GM19099 (cell line): ENCODE measurements around the gene CTXND1.

Experiments used
- POLR2A ChIP-seq: IDR thresholded peaks from 3 replicates; pipeline ENCODE4 v1.6.1; 2011; ENCODE audit warnings: low read depth; ENCODE audit not compliant: insufficient read length; ENCODE audit errors: extremely low read depth

The CTXND1 gene

DNA sequence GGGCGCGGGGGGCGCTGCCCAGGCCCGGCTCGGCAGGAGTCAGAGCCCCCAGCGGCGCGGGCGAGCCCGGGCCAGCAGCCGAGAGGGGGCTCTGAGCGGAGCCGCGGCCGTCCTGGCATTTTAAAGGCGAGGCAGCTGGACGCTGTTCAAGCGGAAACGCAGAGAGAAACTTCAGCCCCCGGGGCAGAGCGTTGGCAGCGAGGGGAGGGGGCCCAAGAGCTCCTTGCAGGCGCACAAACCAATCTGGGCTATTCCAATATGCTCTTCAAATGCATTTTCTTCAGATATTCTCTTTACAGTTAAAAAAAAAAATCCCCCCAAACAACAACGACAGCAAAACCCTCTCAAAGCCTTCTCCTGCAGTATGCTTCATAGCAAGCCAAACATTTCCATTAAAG, at the start of gene CTXND1:
Gene CTXND1, minus strand, starts transcription at position 93 of the 398 bp plus-strand sequence. CDS start 50,264 bp downstream, outside the sequence.
- TF ChIP-seq POLR2A = no peak

DNA sequence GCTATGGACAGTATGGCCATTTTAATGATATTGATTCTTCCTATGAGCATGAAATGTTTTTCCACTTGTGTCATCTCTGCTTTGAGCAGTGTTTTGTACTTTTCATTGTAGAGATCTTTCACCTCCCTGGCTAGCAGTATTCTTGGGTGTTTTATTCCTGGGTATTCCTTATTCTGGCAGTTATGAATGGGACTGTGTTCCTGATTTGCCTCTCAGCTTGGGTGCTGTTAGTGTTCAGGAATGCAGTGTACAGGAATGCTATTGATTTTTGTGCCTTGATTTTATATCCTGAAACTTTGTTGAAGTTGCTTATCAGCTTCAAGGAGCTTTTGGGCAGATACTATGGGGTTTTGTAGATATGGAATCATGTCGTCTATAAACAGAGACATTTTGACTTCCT, 49.5 kb upstream of the CTXND1 start:
- TF ChIP-seq POLR2A = no peak

DNA sequence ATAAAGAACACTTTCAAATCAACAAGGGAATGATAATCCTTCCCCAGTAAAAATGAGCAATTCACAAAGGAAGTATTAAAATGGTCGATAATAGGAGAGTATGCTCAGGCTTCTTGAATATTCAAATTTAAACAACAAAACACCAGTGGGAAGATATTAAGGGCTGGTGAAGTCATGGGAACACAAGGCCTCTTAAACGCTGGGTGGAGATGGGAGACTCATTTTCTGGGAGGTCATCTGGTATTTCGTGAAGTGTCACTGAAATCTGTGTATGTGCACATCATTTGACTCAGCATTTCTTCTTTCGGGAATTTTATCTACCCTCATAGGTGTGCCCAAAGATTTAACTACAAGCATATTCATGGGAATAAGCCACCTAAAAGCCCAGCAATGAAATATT, 40.1 kb upstream of the CTXND1 start:
- TF ChIP-seq POLR2A = no peak

DNA sequence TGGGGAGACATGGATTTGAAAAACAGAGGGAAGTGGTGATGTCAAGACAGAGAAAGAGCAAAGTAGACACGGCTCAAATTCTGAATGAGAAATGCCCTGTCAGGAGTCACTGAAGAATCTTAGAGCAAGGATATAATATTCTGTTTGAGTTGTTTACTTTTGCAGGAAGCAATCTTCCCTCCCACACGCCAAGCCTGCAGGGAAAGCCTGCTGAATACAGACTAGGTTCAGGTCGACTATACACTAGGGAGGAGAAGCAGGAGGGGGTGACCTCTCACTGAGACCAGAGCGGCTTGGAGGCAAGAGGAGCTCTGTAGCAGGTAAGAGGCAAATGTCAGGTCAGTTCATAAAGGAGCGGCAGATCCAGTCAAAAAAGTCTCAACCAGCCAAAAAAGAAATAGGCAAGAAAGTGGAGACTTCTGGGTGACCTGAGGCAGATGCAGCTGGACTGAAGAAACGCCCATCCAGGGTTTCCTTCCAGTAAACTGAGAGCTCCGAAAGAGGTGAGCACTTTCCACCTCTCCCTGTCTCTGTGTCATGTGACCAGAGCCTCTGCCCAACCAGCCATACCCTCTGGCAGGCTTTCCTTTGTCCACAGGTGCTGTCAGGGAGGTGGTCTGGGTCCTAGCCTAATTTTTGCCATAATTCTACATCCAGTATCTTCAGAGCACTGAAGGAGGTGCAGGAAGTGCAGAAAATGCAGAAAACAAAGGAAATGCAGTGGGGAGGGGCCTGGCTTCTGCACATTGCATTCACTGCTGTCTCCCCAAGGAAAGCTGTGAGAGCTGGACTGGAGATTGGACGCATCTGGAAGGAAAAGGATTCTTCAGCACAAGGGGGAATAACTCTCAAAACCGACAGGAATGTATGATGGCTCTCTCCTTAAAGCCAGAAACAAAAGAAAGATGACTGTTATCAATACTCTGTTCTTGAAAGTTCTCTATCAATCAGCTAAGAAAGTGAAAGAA, 37.8 kb upstream of the CTXND1 start:
- no peak for TF ChIP-seq POLR2A

DNA sequence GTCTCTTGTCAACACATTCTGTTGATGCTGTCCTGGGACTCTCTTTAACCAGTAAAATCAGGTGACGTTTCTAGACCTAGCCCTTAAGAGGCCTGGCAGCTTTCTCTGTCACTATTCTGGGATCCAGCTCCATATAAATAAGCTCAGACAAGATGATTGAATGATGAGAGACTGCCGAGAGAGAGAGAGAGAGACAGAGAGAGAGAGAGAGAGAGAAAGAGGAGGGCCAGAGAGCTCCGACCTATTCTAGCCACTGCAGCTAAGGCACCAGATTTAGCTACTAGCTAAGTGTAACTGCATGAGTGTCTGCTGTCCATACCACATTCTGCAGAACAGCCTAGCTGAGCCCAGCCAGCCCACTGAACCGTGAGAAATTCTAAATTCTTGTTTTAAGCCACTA, 36.1 kb upstream of the CTXND1 start:
- no peak for TF ChIP-seq POLR2A

DNA sequence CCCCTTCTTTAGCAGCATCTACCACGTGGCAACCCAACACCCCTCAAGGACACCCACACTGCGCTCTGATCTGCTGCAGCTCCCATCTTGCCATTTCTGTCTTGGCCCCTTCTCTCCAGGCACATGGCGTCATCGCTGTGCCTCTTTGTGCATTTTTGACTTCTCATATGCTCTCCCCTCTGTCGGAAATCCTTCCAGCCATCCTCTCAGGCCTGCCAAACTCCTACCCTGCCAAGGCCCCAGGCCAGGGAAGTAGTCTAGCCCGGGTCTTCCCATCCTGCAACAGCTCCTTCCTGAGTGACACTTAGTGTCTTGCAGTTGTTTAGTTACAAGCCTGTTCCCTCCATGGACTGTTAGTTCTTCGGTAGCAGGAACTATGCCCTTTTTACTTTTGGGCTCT, 34.0 kb upstream of the CTXND1 start:
- TF ChIP-seq POLR2A = no peak

DNA sequence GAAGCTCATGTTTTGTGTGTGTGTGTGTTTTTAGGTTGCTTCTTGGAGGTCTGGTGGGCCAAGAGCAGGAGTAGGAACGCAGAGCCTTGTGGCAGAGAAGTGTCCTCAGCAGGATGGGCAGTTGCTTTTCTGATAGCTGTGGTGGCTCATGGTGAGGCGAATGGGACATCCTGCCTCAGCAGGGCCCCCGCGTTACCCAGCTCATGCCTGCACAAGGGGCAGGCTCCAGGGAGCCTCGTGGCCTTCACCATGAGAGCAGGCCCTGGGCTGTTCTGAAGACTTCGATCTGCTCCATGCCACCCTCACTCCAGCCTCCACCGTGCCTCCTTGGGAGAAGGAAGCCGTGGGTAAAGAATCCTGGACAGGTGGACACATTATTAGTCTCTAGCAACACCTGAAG, 33.4 kb upstream of the CTXND1 start:
- no peak for TF ChIP-seq POLR2A

DNA sequence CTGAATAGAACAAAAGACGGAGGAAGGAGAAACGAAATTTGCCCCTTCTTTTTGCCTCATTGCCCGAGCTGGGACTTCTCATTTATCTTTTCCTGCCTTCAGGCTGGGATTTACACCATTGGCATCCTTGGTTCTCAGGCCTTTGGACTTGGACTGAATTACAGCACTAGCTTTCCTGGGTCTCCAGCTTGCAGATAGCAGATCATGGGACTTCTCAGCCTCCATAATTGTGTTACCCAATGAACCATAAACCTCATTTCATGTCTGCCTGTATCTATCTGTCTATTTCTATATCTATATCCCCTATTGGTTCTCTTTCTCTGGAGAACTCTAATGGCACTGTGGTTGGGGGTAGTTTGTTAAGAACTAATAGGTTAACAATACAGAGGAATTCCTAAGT, 31.5 kb upstream of the CTXND1 start:
- TF ChIP-seq POLR2A = no peak

DNA sequence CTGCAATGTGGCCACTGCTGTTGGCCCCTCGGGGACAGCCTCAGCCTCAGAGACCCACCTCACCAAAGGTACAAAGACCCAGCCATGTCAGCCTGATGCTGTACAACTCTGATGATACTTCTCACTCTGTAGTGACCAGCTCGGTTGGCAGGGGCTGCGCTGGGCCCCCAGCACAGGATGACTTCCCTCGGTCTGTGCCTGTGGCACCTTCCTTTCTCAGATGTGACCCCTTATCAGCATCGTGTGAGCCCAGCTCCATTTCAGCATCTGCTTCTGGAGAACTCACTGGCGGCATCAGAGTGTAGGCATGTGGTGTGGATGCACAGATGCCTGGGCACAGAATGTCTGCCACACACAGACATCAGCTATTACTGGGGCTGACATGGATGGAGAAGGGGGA, 25.1 kb upstream of the CTXND1 start:
- no peak for TF ChIP-seq POLR2A

DNA sequence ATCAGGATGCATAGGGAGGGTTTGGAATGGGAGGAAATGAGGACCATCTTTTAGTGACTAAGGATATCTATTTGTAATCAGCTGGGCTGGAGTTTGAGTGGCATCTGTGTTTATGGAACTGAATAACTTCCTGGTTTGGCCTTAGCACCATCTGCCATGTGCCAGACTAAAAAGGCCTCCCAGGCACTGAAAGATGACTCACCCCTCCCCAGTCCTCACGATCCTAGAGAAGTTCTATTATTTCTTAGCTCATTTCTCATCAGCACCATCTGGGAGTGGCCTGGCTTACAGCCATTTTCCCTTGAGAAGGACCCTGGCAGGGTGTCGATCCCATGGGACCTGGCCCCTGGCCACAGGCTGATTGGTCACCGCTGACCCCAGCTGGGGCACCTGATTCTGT, 23.9 kb upstream of the CTXND1 start:
- TF ChIP-seq POLR2A = no peak

DNA sequence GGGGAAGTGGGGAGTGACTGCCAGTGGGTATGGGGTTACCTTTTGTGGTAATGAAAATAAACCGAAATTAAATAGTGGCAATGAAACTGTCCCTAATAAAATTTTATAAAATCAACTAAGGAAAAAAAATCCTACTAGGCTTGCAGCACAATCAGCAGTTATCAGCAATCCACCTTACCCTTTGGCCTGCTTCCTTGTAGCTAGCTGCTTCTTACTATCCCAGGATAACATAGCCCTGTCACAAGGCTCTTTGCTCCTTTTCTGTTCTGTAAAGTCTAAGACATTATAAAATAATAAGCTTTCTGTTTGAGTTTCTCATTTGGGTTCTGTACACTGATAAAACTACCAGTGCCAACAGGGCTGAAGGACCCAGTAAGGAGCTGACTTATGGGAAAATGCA, 23.0 kb upstream of the CTXND1 start:
- TF ChIP-seq POLR2A = no peak

DNA sequence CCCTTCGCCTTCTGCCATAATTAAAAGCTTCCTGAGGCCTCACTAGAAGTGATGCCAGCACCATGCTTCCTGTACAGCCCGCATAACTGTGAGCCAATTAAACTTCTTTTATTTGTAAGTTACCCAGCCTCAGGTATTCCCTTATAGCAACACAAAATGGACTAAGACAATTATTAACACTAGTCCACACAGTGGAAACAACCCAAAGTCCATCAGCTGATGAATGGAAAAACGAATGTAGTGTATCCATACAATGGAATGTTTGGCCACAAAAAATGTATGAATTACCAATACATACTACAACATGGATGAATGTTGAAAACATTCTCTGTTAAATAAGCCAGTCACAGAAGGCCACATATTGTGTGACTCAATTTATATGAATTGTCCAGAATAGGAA, 22.5 kb upstream of the CTXND1 start:
- no peak for TF ChIP-seq POLR2A

DNA sequence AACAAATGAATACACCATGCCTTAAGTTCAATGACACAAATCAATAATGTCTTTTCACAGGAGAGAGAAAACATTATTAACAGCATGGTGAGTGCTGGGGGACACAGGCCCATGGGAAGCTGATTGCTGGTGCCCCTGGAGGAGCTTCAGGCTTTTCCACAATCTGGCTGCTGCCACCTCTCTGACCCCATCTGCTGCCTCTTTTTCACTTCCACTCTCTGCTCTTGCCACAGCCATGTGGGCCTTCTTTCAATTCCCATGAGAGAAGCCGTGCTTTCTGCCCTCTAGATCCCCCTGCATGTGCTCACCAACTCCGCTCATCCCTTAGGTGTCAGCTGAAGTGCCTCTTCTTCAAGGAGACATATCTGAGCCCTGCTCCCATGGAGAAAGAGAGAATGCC, 21.0 kb upstream of the CTXND1 start:
- no peak for TF ChIP-seq POLR2A

DNA sequence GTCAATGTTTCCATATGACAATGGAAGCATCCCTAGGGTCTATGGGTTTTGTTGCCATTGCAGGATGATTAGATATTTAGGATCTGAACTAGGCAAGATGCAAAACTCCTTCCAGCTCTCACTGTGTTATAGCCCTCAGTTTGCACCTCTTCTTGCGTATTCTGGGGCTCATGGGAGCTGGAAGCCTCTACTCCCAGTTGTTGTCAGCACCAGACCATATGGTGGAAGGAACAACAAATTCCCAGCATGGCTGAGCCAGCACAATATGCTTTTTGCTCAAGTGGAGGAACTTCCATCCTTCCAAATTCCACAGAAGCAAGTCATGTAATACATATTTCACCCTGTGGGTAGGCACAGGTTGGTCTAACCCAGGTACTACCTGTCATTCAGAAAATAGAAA, 18.5 kb upstream of the CTXND1 start:
- no peak for TF ChIP-seq POLR2A

DNA sequence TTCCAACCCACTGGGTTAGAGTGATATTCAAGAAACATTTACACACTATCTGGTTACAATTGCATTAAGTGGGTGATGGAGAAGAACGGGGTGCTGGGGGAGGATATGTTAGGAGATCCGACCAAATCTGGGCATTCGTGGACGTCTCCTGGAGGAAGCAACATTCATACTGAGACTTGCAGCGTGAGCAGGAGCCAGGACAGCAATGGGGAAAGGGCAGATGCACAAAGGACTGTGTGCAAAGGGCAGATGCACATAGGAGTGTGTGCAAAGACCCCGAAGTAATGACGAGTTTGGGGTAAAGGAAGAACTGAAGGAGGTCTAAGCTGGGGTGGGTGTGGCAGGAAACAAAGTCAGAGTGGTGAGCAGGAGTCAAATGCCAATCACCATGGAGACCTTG, 16.1 kb upstream of the CTXND1 start:
- TF ChIP-seq POLR2A = no peak

DNA sequence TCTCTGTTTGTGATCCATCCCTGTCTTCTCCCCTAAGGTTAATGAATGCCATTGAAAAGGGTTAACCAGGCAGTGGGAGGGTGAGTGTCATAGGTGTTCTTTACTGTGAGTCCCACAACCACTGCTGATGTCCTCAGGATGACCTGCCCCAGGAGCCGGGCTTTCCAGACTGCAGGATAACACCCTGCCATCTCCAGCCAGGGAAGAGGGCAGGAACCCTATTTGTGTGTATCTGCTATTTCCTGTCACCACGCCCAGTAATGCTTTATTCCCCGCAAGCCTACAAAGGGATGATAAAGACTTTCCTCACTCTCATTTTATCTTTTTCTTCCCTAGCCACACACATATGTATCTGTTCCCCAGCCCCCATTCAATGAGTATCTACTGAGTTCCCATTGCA, 15.6 kb upstream of the CTXND1 start:
- no peak for TF ChIP-seq POLR2A

DNA sequence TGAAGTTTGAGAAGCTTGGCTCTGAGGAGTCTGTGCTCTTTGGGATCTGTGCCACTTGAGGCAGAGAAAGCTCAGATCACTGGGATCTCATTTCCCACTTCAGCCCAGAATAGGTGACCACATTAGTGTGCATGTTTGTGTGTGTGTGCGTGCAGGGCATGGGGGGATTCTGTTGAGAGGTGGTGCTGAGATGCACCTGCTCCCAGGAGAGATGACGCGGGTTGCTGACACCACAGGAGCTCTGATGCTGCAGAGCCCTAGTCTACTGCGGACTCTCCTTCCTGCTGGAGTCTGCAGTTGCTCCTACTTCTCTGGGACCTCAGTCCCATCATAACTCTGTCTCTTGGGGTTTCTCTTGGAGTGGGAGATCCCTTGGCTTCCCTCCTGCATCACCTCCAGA, 14.7 kb upstream of the CTXND1 start:
- TF ChIP-seq POLR2A = no peak
